ENCODE measurements around the gene NCOR1. TPM values are rescaled to one million over a fixed set of nuclear protein-coding genes. Genes with fewer than 3 reads are reported as not detected.
"Not testable (repeated sequence)": the region's sequence is repeated elsewhere in the genome, so short reads cannot be mapped to it uniquely, and the experiment has no call there.

The NCOR1 gene
- total RNA-seq, 1 experiment from 2014 or later, result 124 TPM

DNA sequence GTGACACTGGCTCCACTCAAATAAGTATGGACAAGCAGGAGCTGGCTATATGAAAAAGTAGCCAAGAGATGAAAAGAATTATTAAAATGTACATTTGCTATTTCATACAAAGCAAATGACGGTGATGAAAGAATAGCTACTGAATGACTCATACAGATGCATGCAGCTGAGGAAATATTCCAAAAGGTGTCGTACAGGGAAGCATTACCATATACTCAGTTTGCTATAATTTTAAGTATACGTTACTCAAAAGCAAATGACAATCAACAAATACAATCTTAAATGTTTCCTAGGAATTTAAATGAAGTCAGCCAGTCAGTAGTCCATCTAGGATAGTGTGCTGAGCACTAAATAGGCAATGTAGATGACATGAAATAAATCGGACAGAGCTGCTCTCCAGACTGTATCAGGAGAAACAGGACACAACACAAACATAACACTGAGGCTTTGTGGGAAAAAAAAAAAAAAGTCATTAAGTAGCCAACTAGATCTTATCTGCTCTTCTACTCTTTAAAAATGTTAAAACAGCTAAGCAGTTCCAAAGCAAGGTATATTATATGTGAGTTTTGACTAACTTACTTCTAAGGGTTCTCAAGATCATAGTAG lies 65.0 kb downstream of the NCOR1 start (continued):
- TF ChIP-seq, protein P1, sequence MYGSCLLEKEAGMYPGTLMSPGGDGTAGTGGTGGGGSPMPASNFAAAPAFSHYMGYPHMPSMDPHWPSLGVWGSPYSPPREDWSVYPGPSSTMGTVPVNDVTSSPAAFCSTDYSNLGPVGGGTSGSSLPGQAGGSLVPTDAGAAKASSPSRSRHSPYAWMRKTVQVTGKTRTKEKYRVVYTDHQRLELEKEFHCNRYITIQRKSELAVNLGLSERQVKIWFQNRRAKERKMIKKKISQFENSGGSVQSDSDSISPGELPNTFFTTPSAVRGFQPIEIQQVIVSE (CRISPR knock-in tag; IDR thresholded peaks at IDR 0.05; ENCODE audit: borderline replicate concordance), result no peak
- TF ChIP-seq NFYB (CRISPR knock-in tag; conservative IDR thresholded peaks at IDR 0.05; ENCODE audit: low read depth), result no peak
- TF ChIP-seq ZNF219 (CRISPR knock-in tag; IDR thresholded peaks at IDR 0.05; ENCODE audit: borderline replicate concordance), result no peak

DNA sequence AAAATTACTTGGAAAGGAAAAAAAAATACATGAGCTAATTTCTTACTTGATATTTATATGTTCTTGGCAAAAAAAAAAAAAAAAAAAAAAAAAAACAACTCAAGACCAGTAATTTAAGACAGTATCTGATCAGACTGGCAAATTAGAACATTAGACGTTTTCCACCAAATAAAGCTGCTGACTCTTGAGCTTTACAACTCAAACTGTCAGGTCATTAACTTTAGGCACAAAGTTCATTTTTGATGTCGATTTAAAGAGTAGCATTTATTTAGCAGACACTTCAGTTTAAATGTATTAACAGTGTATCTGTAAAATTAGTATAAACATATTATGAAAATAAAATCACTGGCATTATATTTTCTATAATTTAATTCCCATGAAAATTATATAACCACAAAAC lies 66.7 kb downstream of the NCOR1 start:
- peaks cover 6% of the 10 kb centered on the region for H3K9me3 Mint-ChIP-seq
- peaks cover 68% of the 10 kb centered on the region for H3K36me3 Mint-ChIP-seq
- no peak for DNase-seq (ENCODE audit: low spot score)
- H3K27ac Mint-ChIP-seq, result no peak overlapping the region
- TF ChIP-seq ZNF512 (CRISPR knock-in tag; IDR thresholded peaks at IDR 0.05; ENCODE audit: borderline replicate concordance) (no peak), NFATC4 (CRISPR knock-in tag; IDR thresholded peaks at IDR 0.05) (no peak), SOX15 (CRISPR knock-in tag; IDR thresholded peaks at IDR 0.05) (no peak), ZNF396 (CRISPR knock-in tag; IDR thresholded peaks at IDR 0.05; ENCODE audit: borderline replicate concordance) (no peak)
- TF ChIP-seq, protein P2, sequence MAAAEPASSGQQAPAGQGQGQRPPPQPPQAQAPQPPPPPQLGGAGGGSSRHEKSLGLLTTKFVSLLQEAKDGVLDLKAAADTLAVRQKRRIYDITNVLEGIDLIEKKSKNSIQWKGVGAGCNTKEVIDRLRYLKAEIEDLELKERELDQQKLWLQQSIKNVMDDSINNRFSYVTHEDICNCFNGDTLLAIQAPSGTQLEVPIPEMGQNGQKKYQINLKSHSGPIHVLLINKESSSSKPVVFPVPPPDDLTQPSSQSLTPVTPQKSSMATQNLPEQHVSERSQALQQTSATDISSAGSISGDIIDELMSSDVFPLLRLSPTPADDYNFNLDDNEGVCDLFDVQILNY (CRISPR knock-in tag; IDR thresholded peaks at IDR 0.05), result no peak
- TF ChIP-seq, protein P3, sequence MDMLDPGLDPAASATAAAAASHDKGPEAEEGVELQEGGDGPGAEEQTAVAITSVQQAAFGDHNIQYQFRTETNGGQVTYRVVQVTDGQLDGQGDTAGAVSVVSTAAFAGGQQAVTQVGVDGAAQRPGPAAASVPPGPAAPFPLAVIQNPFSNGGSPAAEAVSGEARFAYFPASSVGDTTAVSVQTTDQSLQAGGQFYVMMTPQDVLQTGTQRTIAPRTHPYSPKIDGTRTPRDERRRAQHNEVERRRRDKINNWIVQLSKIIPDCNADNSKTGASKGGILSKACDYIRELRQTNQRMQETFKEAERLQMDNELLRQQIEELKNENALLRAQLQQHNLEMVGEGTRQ (CRISPR knock-in tag; IDR thresholded peaks at IDR 0.05), result no peak
- H3K27me3 Mint-ChIP-seq (ENCODE audit: low read depth), result no peaks in the 10 kb centered on the region
- H3K4me3 Mint-ChIP-seq, result no peak overlapping the region
- POLR2A ChIA-PET, result no interaction called here
- CTCF ChIA-PET, result interaction anchor here (0.6 kb wide), 1 partner anchor 81 kb away, joined by 3 read pairs; no protein-coding TSS in a partner anchor
- no peaks in the 10 kb centered on the region for H3K4me1 Mint-ChIP-seq
- no peak for ATAC-seq

DNA sequence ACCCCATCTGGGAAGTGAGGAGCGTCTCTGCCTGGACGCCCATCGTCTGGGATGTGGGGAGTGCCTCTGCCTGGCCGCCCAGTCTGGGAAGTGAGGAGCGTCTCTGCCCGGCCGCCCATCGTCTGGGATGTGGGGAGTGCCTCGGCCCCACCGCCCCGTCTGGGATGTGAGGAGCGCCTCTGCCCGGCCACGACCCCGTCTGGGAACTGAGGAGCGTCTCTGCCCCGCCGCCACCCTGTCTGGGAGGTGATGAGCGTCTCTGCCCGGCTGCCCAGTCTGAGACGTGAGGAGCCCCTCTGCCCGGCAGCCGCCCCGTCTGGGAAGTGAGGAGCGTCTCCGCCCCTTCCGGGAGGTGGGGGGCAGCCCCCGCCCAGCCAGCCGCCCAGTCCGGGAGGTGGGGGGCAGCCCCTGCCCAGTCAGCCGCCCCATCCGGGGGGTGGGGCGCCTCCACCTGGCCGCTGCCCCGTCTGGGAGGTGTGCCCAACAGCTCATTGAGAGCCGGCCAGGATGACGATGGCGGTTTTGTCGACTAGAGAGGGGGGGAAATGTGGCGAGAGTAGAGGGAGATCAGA lies 69.9 kb downstream of the NCOR1 start:
- H3K27me3 Mint-ChIP-seq (ENCODE audit: low read depth); ATAC-seq; H3K4me3 Mint-ChIP-seq; H3K27ac Mint-ChIP-seq; CTCF ChIA-PET; POLR2A ChIA-PET; H3K9me3 Mint-ChIP-seq; DNase-seq (ENCODE audit: low spot score); H3K4me1 Mint-ChIP-seq: not testable (repeated sequence)
- H3K36me3 Mint-ChIP-seq, result peaks cover 55% of the 10 kb centered on the region

DNA sequence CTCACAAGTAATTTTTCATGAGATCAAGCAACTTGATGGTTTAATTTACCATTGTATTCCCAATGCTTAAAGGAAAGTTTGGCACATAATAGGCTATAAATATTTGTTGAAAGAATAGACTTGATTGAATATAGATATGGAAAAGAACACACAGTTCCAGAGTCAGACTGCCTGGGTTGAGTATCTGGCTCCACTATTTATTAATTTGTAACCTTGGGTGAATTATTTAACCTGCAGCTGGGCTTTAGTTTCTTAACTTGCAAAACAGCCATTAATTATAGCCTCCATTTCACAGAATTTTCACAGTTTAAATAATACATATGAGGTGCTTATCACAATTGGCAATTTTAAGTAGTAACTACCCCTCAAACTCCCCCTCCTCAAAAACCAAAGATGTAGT lies 73.6 kb downstream of the NCOR1 start:
- H3K9me3 Mint-ChIP-seq, result no peaks in the 10 kb centered on the region
- no peak for DNase-seq (ENCODE audit: low spot score)
- H3K27ac Mint-ChIP-seq, result no peak overlapping the region
- no peak for ATAC-seq
- CTCF ChIA-PET, result no interaction called here
- no peak overlapping the region for H3K4me3 Mint-ChIP-seq
- TF ChIP-seq ZNF219 (CRISPR knock-in tag; IDR thresholded peaks at IDR 0.05; ENCODE audit: borderline replicate concordance), result no peak
- no peak for TF ChIP-seq E2F1 (CRISPR knock-in tag; IDR thresholded peaks at IDR 0.05)
- no peak for TF ChIP-seq RORB (CRISPR knock-in tag; IDR thresholded peaks at IDR 0.05)
- no peak for TF ChIP-seq USF1 (CRISPR knock-in tag; IDR thresholded peaks at IDR 0.05)
- TF ChIP-seq TP53 (CRISPR knock-in tag; IDR thresholded peaks at IDR 0.05), result no peak
- TF ChIP-seq IRF2 (CRISPR knock-in tag; IDR thresholded peaks at IDR 0.05; ENCODE audit: borderline replicate concordance, low read depth), result no peak
- no peak for TF ChIP-seq ZNF232 (CRISPR knock-in tag; IDR thresholded peaks at IDR 0.05)
- TF ChIP-seq ZBTB21 (CRISPR knock-in tag; IDR thresholded peaks at IDR 0.05; ENCODE audit: borderline replicate concordance), result no peak
- TF ChIP-seq, protein P1 (CRISPR knock-in tag; IDR thresholded peaks at IDR 0.05; ENCODE audit: borderline replicate concordance), result no peak
- no peaks in the 10 kb centered on the region for H3K4me1 Mint-ChIP-seq
- H3K36me3 Mint-ChIP-seq, result peaks cover 40% of the 10 kb centered on the region
- no peaks in the 10 kb centered on the region for H3K27me3 Mint-ChIP-seq (ENCODE audit: low read depth)
- POLR2A ChIA-PET, result no interaction called here

Data from WTC11 (cell line).